Skeletal muscle tissue (tissue), 4 donors: ENCODE data around the gene HTR1A. TPM values are rescaled to one million over a fixed set of nuclear protein-coding genes. Genes with fewer than 3 reads are reported as not detected.

Experiments
- H3K27ac ChIP-seq: one replicate; pipeline ENCODE4 v1.7.0; 2013; ENCODE audit warnings: mild to moderate bottlenecking, low read depth, low read length, inconsistent platforms
- H3K27me3 ChIP-seq, 3 donors: one replicate each; pipeline ENCODE4 v1.7.0; 2013; ENCODE audit warnings: low read length in 3 of 3; ENCODE audit not compliant: control insufficient read depth in 3 of 3, insufficient read depth in 3 of 3
- H3K36me3 ChIP-seq, 3 donors: one replicate each; pipeline ENCODE4 v1.7.0; 2013; ENCODE audit warnings: low read length in 3 of 3; ENCODE audit not compliant: control insufficient read depth in 3 of 3, insufficient read depth in 3 of 3
- H3K4me1 ChIP-seq, 3 donors: one replicate each; pipeline ENCODE4 v1.7.0; 2013; ENCODE audit warnings: low read length in 3 of 3, mild to moderate bottlenecking in 3 of 3; ENCODE audit not compliant: control insufficient read depth in 3 of 3, insufficient read depth in 3 of 3
- H3K4me3 ChIP-seq, 3 donors: one replicate each; pipeline ENCODE4 v1.7.0; 2013; ENCODE audit warnings: low read length in 3 of 3
- H3K9ac ChIP-seq, 3 donors: one replicate each; pipeline ENCODE4 v1.7.0; 2013; ENCODE audit warnings: low read length in 3 of 3, mild to moderate bottlenecking in 3 of 3, moderate library complexity in 2 of 3, low read depth in 1 of 3
- H3K9me3 ChIP-seq, 3 donors: one replicate each; pipeline ENCODE4 v1.7.0; 2013; ENCODE audit warnings: low read length in 3 of 3; ENCODE audit not compliant: control insufficient read depth in 3 of 3
- total RNA-seq: library from RNA; depleted of rRNA; stranded (reverse); fragments of >200 nt; gene quantifications from one replicate; pipeline ENCODE4 v1.2.3, GENCODE V29; 2014
- donor health status: Osteomylitis.

The HTR1A gene
- total RNA-seq, 1 donor from 2014 or later, result not detected

- Histone ChIP-seq H3K4me3 (no peak overlapping the region), H3K27ac (no peak overlapping the region), H3K9me3 (no peaks in the 10 kb centered on the region), H3K4me1 (no peaks in the 10 kb centered on the region), H3K27me3 (no peaks in the 10 kb centered on the region), H3K36me3 (no peaks in the 10 kb centered on the region), H3K9ac (no peak overlapping the region)
Measured at GRCh38 chr5:63911871-63912270, 50.4 kb downstream of the HTR1A start.

Other genes with a start within 250 kb of the HTR1A start
- 2.6 TPM for gene RNF180, start 203.4 kb upstream of the HTR1A start, total RNA-seq